ENCODE results near the gene CAMKMT.

GRCh38 chr2:44560352-44560751, 198.6 kb downstream of the CAMKMT start:
- TF ChIP-seq CTCF (conservative IDR thresholded peaks at IDR 0.05; ENCODE audit: low read depth in 2 of 2) (peak; percentile 56), EZH2 (IDR thresholded peaks at IDR 0.05; ENCODE audit: low read depth, unreplicated experiment) (no peak), EZH2phosphoT487 (IDR thresholded peaks at IDR 0.05; ENCODE audit: unreplicated experiment) (no peak), POLR2AphosphoS5 (IDR thresholded peaks at IDR 0.05; ENCODE audit: low read depth) (no peak), JUNB (IDR thresholded peaks at IDR 0.05; ENCODE audit: unreplicated experiment) (no peak), CREB1 (CRISPR knock-in tag; IDR thresholded peaks at IDR 0.05; ENCODE audit: low read depth) (no peak), NANOG (IDR thresholded peaks at IDR 0.05; ENCODE audit: borderline replicate concordance) (no peak), STAT1 (IDR thresholded peaks at IDR 0.05; ENCODE audit: unreplicated experiment) (no peak), ZNF331 (CRISPR knock-in tag; IDR thresholded peaks at IDR 0.05; ENCODE audit: low read depth) (no peak)
- TF ChIP-seq, protein P1, sequence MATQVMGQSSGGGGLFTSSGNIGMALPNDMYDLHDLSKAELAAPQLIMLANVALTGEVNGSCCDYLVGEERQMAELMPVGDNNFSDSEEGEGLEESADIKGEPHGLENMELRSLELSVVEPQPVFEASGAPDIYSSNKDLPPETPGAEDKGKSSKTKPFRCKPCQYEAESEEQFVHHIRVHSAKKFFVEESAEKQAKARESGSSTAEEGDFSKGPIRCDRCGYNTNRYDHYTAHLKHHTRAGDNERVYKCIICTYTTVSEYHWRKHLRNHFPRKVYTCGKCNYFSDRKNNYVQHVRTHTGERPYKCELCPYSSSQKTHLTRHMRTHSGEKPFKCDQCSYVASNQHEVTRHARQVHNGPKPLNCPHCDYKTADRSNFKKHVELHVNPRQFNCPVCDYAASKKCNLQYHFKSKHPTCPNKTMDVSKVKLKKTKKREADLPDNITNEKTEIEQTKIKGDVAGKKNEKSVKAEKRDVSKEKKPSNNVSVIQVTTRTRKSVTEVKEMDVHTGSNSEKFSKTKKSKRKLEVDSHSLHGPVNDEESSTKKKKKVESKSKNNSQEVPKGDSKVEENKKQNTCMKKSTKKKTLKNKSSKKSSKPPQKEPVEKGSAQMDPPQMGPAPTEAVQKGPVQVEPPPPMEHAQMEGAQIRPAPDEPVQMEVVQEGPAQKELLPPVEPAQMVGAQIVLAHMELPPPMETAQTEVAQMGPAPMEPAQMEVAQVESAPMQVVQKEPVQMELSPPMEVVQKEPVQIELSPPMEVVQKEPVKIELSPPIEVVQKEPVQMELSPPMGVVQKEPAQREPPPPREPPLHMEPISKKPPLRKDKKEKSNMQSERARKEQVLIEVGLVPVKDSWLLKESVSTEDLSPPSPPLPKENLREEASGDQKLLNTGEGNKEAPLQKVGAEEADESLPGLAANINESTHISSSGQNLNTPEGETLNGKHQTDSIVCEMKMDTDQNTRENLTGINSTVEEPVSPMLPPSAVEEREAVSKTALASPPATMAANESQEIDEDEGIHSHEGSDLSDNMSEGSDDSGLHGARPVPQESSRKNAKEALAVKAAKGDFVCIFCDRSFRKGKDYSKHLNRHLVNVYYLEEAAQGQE (IDR thresholded peaks at IDR 0.05; ENCODE audit: unreplicated experiment): no peak
- TF ChIP-seq, protein P2, sequence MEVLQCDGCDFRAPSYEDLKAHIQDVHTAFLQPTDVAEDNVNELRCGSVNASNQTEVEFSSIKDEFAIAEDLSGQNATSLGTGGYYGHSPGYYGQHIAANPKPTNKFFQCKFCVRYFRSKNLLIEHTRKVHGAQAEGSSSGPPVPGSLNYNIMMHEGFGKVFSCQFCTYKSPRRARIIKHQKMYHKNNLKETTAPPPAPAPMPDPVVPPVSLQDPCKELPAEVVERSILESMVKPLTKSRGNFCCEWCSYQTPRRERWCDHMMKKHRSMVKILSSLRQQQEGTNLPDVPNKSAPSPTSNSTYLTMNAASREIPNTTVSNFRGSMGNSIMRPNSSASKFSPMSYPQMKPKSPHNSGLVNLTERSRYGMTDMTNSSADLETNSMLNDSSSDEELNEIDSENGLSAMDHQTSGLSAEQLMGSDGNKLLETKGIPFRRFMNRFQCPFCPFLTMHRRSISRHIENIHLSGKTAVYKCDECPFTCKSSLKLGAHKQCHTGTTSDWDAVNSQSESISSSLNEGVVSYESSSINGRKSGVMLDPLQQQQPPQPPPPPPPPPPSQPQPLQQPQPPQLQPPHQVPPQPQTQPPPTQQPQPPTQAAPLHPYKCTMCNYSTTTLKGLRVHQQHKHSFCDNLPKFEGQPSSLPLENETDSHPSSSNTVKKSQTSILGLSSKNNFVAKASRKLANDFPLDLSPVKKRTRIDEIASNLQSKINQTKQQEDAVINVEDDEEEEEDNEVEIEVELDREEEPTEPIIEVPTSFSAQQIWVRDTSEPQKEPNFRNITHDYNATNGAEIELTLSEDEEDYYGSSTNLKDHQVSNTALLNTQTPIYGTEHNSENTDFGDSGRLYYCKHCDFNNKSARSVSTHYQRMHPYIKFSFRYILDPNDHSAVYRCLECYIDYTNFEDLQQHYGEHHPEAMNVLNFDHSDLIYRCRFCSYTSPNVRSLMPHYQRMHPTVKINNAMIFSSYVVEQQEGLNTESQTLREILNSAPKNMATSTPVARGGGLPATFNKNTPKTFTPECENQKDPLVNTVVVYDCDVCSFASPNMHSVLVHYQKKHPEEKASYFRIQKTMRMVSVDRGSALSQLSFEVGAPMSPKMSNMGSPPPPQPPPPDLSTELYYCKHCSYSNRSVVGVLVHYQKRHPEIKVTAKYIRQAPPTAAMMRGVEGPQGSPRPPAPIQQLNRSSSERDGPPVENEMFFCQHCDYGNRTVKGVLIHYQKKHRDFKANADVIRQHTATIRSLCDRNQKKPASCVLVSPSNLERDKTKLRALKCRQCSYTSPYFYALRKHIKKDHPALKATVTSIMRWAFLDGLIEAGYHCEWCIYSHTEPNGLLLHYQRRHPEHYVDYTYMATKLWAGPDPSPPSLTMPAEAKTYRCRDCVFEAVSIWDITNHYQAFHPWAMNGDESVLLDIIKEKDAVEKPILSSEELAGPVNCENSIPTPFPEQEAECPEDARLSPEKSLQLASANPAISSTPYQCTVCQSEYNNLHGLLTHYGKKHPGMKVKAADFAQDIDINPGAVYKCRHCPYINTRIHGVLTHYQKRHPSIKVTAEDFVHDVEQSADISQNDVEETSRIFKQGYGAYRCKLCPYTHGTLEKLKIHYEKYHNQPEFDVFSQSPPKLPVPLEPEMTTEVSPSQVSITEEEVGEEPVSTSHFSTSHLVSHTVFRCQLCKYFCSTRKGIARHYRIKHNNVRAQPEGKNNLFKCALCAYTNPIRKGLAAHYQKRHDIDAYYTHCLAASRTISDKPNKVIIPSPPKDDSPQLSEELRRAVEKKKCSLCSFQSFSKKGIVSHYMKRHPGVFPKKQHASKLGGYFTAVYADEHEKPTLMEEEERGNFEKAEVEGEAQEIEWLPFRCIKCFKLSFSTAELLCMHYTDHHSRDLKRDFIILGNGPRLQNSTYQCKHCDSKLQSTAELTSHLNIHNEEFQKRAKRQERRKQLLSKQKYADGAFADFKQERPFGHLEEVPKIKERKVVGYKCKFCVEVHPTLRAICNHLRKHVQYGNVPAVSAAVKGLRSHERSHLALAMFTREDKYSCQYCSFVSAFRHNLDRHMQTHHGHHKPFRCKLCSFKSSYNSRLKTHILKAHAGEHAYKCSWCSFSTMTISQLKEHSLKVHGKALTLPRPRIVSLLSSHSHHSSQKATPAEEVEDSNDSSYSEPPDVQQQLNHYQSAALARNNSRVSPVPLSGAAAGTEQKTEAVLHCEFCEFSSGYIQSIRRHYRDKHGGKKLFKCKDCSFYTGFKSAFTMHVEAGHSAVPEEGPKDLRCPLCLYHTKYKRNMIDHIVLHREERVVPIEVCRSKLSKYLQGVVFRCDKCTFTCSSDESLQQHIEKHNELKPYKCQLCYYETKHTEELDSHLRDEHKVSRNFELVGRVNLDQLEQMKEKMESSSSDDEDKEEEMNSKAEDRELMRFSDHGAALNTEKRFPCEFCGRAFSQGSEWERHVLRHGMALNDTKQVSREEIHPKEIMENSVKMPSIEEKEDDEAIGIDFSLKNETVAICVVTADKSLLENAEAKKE (CRISPR knock-in tag; IDR thresholded peaks at IDR 0.05): no peak
- TF ChIP-seq, protein P3, sequence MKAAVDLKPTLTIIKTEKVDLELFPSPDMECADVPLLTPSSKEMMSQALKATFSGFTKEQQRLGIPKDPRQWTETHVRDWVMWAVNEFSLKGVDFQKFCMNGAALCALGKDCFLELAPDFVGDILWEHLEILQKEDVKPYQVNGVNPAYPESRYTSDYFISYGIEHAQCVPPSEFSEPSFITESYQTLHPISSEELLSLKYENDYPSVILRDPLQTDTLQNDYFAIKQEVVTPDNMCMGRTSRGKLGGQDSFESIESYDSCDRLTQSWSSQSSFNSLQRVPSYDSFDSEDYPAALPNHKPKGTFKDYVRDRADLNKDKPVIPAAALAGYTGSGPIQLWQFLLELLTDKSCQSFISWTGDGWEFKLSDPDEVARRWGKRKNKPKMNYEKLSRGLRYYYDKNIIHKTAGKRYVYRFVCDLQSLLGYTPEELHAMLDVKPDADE (IDR thresholded peaks at IDR 0.05): no peak

All from GM23338 (cell line).